Keratinocyte (primary cell): ENCODE results near the gene STARD3. TPM values are rescaled to one million over a fixed set of nuclear protein-coding genes. Genes with fewer than 3 reads are reported as not detected.

Experiments used
- DNase-seq: peaks from one replicate; pipeline ENCODE4 v3.0.0-alpha.2; 2011; ENCODE audit warnings: low read depth, missing footprints, low spot score
- FAIRE-seq: peaks from 2 replicates; lab custom pipeline; 2011; peaks lifted over from hg19 to GRCh38; lab: Jason Lieb, UNC
- H2AFZ ChIP-seq: 2 replicates; pipeline ENCODE4 v1.6.0; 2012; ENCODE audit warnings: low read length, control low read depth, inconsistent platforms; ENCODE audit not compliant: control insufficient read depth
- H3K27ac ChIP-seq: 2 replicates; pipeline ENCODE4 v1.5.1; 2011; ENCODE audit warnings: low read length; ENCODE audit not compliant: control insufficient read depth, insufficient read depth
- H3K27me3 ChIP-seq: 3 replicates; pipeline ENCODE4 v1.6.0; 2011; ENCODE audit warnings: low read length; ENCODE audit not compliant: control insufficient read depth, insufficient read depth; ENCODE audit errors: extremely low read depth
- H3K36me3 ChIP-seq, 2 experiments: 2 replicates in 1 of 2; 3 replicates in 1 of 2; pipeline ENCODE4 v1.5.1; 2011; ENCODE audit warnings: low read length in 2 of 2, mild to moderate bottlenecking in 1 of 2; ENCODE audit not compliant: control insufficient read depth in 2 of 2, insufficient read depth in 2 of 2; ENCODE audit errors: extremely low read depth in 1 of 2
- H3K4me1 ChIP-seq: 3 replicates; pipeline ENCODE4 v1.5.1; 2011; ENCODE audit warnings: low read length; ENCODE audit not compliant: control insufficient read depth, insufficient read depth; ENCODE audit errors: extremely low read depth
- H3K4me2 ChIP-seq: 3 replicates; pipeline ENCODE4 v1.6.0; 2011; ENCODE audit warnings: low read depth, low read length; ENCODE audit not compliant: control insufficient read depth, insufficient read depth; ENCODE audit errors: extremely low read depth
- H3K4me3 ChIP-seq, 3 experiments: fragments of 200-600 bp in 1 of 3; sonication (generic) in 1 of 3; 2 replicates in 2 of 3; 3 replicates in 1 of 3; pipeline ENCODE4 v1.5.1; 2011 to 2016; ENCODE audit warnings: low read length in 3 of 3, mild to moderate bottlenecking in 3 of 3, control low read depth in 2 of 3, inconsistent platforms in 1 of 3, low read depth in 1 of 3, mixed read lengths in 1 of 3, mixed run types in 1 of 3, moderate library complexity in 1 of 3; ENCODE audit not compliant: control insufficient read depth in 2 of 3, insufficient read depth in 2 of 3; ENCODE audit errors: extremely low read depth in 1 of 3
- H3K79me2 ChIP-seq: 2 replicates; pipeline ENCODE4 v1.6.0; 2012; ENCODE audit warnings: low read length; ENCODE audit not compliant: control insufficient read depth, insufficient read depth
- H3K9ac ChIP-seq: 3 replicates; pipeline ENCODE4 v1.6.0; 2011; ENCODE audit warnings: low read length; ENCODE audit not compliant: control insufficient read depth, insufficient read depth; ENCODE audit errors: extremely low read depth
- H3K9me1 ChIP-seq: 3 replicates; pipeline ENCODE4 v1.6.0; 2011; ENCODE audit warnings: low read length; ENCODE audit not compliant: control insufficient read depth, insufficient read depth; ENCODE audit errors: extremely low read depth
- H3K9me3 ChIP-seq: 2 replicates; pipeline ENCODE4 v1.5.1; 2012; ENCODE audit warnings: low read depth, low read length; ENCODE audit not compliant: control insufficient read depth
- H4K20me1 ChIP-seq: 3 replicates; pipeline ENCODE4 v1.6.0; 2011; ENCODE audit warnings: low read length; ENCODE audit not compliant: control insufficient read depth, insufficient read depth; ENCODE audit errors: extremely low read depth
- EZH2 ChIP-seq: IDR thresholded peaks from one replicate; pipeline ENCODE4 v1.6.1; 2012; ENCODE audit warnings: inconsistent platforms, mild to moderate bottlenecking, low read length, moderate library complexity
- dilution Hi-C: fragments of 300-500 bp; cut with MboI; formaldehyde crosslinking; loops from one replicate; pipeline ENCODE4 v1.7.0; 2020; ENCODE audit warnings: low sequenced_read_pairs; ENCODE audit not compliant: extremely low pct_ligation_motif_present
- polyA plus RNA-seq, 5 experiments: library from polyadenylated mRNA; depleted of rRNA in 3 of 5; stranded (reverse) in 3 of 5; stranded (forward) in 1 of 5; unstranded in 1 of 5; fragments of >200 nt; gene quantifications; 1 replicate in 1 of 5; 2 replicates in 3 of 5; 3 replicates in 1 of 5; pipeline versions ENCODE4 v1.2.1 to v1.2.3, GENCODE V29; 2011 to 2012; ENCODE audit warnings: missing spikeins in 2 of 5, low read depth in 1 of 5, low replicate concordance in 1 of 5
- TF ChIP-seq, protein P1 (sequence below), 3 experiments: IDR thresholded peaks in 1 of 3; conservative IDR thresholded peaks in 1 of 3; optimal IDR thresholded peaks in 1 of 3; 2 replicates in 2 of 3; 3 replicates in 1 of 3; pipeline versions ENCODE3 to v1.5.1; 2011; ENCODE audit warnings: low read length in 3 of 3, mild to moderate bottlenecking in 3 of 3, moderate library complexity in 2 of 3, control low read depth in 1 of 3, inconsistent platforms in 1 of 3; ENCODE audit not compliant: insufficient read depth in 2 of 3; ENCODE audit errors: extremely low read depth in 1 of 3

STARD3 gene
- polyA plus RNA-seq, 1 donor (not counting 4 experiments of a cell fraction or from before 2014, with no cell fraction given) = 29.0 TPM

DNA sequence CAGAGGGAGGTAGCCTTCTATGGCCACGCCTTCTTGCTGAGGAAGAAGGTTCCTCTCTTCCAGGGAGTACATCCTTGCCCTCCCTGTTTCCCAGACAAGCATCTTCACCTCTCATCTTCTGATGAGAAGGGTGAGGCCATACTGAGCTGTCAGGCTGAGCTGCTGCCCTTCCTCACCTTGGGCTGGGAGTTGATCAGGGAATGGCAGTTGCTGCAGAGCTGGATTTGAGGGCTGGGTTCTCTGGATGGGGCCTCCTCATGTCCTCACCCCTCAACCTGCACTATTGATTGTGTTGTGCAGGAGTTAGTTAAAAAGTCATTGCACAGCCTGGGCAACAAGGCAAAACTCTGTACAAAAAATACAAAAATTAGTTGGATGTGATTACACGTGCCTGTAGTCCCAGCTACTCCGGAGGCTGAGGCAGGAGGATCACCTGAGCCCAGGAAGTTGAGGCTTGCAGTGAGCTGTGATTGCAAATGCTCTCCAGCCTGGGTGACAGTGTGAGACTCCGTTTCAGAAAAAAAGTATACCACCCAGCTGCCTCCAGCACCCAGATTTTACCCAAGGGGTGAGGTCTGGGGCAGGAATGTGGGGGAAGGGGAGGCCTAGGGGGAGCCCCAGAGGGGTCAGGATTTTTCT lies 65.0 kb downstream of the STARD3 start:
- Histone ChIP-seq H4K20me1 (no peaks in the 10 kb centered on the region), H3K9ac (no peak overlapping the region), H3K9me3 (no peaks in the 10 kb centered on the region), H3K27ac (no peak overlapping the region), H3K27me3 (no peaks in the 10 kb centered on the region), H3K4me2 (peak overlapping the region; percentile 80), H3K4me1 (peaks cover 38% of the 10 kb centered on the region), H3K36me3 (no peaks in the 10 kb centered on the region), H3K4me3 (no peak overlapping the region), H3K9me1 (peaks cover 4% of the 10 kb centered on the region), H2AFZ (no peak overlapping the region), H3K79me2 (peaks cover 22% of the 10 kb centered on the region)
- dilution Hi-C loops = no loop called here
- FAIRE-seq = peak; percentile 64
- DNase-seq = no peak
- no peak for TF ChIP-seq EZH2
- TF ChIP-seq, protein P1, sequence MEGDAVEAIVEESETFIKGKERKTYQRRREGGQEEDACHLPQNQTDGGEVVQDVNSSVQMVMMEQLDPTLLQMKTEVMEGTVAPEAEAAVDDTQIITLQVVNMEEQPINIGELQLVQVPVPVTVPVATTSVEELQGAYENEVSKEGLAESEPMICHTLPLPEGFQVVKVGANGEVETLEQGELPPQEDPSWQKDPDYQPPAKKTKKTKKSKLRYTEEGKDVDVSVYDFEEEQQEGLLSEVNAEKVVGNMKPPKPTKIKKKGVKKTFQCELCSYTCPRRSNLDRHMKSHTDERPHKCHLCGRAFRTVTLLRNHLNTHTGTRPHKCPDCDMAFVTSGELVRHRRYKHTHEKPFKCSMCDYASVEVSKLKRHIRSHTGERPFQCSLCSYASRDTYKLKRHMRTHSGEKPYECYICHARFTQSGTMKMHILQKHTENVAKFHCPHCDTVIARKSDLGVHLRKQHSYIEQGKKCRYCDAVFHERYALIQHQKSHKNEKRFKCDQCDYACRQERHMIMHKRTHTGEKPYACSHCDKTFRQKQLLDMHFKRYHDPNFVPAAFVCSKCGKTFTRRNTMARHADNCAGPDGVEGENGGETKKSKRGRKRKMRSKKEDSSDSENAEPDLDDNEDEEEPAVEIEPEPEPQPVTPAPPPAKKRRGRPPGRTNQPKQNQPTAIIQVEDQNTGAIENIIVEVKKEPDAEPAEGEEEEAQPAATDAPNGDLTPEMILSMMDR (optimal IDR thresholded peaks at IDR 0.05 in 1 of 3, IDR thresholded peaks at IDR 0.05 in 1 of 3, conservative IDR thresholded peaks at IDR 0.05 in 1 of 3; ENCODE audit: extremely low read depth in 1 of 3, insufficient read depth in 2 of 3, low read length in 3 of 3) = no peak

DNA sequence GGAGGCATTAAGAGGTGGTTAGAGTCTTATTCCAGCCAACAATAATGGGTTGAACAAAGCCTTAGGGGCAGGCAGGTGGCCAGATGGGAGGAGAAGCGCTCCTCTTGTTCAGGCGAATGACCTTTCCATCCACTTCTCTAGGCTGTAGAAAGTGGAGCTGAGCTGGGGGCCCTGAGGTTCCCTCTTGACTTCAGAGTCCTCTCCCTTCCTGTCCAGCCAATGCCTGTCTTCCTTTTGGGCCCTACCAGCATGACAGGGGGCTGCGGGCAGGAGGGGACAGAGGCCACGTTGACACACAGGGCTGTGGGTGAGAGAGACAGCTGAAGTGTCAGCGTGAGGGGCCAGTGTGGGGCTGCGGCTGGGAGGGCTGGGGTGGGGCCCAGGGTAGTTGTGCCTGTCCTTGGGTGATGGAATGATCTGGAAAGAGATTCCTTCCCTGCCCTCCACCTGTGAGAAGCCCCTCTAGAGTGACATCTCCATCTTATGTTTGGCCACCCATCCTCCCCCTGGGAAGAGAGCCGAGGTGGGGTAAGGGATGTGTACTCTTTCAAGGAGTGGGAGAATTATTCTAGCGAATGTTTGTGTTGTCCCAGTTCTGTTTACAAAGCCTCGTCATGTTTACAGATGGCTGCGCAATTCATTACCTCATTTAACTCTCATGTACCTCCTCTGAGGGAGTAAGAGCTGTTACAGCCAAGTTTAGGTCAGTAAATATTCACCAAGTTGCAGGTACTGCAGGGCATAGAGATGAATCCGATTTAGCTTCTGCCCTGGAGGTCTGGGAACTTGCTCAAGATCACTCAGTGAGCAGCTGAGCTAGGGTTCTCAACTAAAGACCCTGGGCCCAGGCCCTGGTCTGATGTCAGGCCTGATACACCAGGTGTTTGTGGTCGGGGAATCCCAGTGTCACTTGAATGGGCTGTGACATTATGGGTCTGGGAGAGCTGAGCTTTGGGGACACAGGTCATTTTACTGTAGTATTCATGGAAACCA lies 66.3 kb downstream of the STARD3 start:
- H3K36me3 ChIP-seq = peaks cover 0 to 7% of the 10 kb centered on the region in 2 experiments
- no peak overlapping the region for H3K9ac ChIP-seq
- no peaks in the 10 kb centered on the region for H3K9me3 ChIP-seq
- H4K20me1 ChIP-seq = no peaks in the 10 kb centered on the region
- H3K4me1 ChIP-seq = peaks cover 40% of the 10 kb centered on the region
- H3K4me3 ChIP-seq = no peak overlapping the region
- H3K79me2 ChIP-seq = peaks cover 22% of the 10 kb centered on the region
- no peak for DNase-seq
- no peak for FAIRE-seq
- no peak overlapping the region for H3K27ac ChIP-seq
- no peak overlapping the region for H2AFZ ChIP-seq
- H3K9me1 ChIP-seq = peaks cover 4% of the 10 kb centered on the region
- dilution Hi-C loops = no loop called here
- no peaks in the 10 kb centered on the region for H3K27me3 ChIP-seq
- no peak for TF ChIP-seq EZH2
- TF ChIP-seq, protein P1 (optimal IDR thresholded peaks at IDR 0.05 in 1 of 3, IDR thresholded peaks at IDR 0.05 in 1 of 3, conservative IDR thresholded peaks at IDR 0.05 in 1 of 3; ENCODE audit: extremely low read depth in 1 of 3, insufficient read depth in 2 of 3, low read length in 3 of 3) = no peak
- H3K4me2 ChIP-seq = no peak overlapping the region
